ENCODE results near the gene FRMPD1.
A peak's percentile ranks its signal among the peaks of the same experiment; 100 is the strongest.
"Not testable (repeated sequence)": the region's sequence is repeated elsewhere in the genome, so short reads cannot be mapped to it uniquely, and the experiment has no call there.

FRMPD1 gene

GRCh38 chr9:37752112-37752511 lies 101.4 kb downstream of the FRMPD1 start:
- H3K36me3 ChIP-seq (ENCODE audit: insufficient read depth, low read length); H3K27me3 ChIP-seq (ENCODE audit: insufficient read depth, low read length); H3K4me3 ChIP-seq (ENCODE audit: low read depth, low read length); H3K27ac ChIP-seq (ENCODE audit: low read depth, low read length); H3K4me1 ChIP-seq (ENCODE audit: control insufficient read depth, insufficient read depth, low read length, unreplicated experiment); H2AFZ ChIP-seq (ENCODE audit: low read length, unreplicated experiment): not testable (repeated sequence)
- H3K79me2 ChIP-seq (ENCODE audit: control insufficient read depth, insufficient read depth, low read length, unreplicated experiment) = peaks cover 19% of the 10 kb centered on the region

- Histone ChIP-seq H3K4me1 (ENCODE audit: control insufficient read depth, insufficient read depth, low read length, unreplicated experiment) (peaks cover 7% of the 10 kb centered on the region), H3K4me3 (ENCODE audit: low read depth, low read length) (peak overlapping the region; percentile 99), H3K27ac (ENCODE audit: low read depth, low read length) (no peak overlapping the region), H2AFZ (ENCODE audit: low read length, unreplicated experiment) (peak overlapping the region; percentile 98), H3K36me3 (ENCODE audit: insufficient read depth, low read length) (no peaks in the 10 kb centered on the region), H3K27me3 (ENCODE audit: insufficient read depth, low read length) (no peaks in the 10 kb centered on the region), H3K79me2 (ENCODE audit: control insufficient read depth, insufficient read depth, low read length, unreplicated experiment) (peaks cover 19% of the 10 kb centered on the region)
Measured at GRCh38 chr9:37752642-37753488, 102.1 kb downstream of the FRMPD1 start.

- H2AFZ ChIP-seq (ENCODE audit: low read length, unreplicated experiment) = peak within 1 kb of the TSS; percentile 98
- peaks cover 19% of the 10 kb centered on the region for H3K79me2 ChIP-seq (ENCODE audit: control insufficient read depth, insufficient read depth, low read length, unreplicated experiment)
- peak within 1 kb of the TSS; percentile 38; the same call in 1 of the 2 replicates for H3K27ac ChIP-seq (ENCODE audit: low read depth, low read length)
- H3K4me1 ChIP-seq (ENCODE audit: control insufficient read depth, insufficient read depth, low read length, unreplicated experiment) = peaks cover 7% of the 10 kb centered on the region
- H3K27me3 ChIP-seq (ENCODE audit: insufficient read depth, low read length) = no peaks in the 10 kb centered on the region
- peak within 1 kb of the TSS; percentile 99 for H3K4me3 ChIP-seq (ENCODE audit: low read depth, low read length)
- H3K36me3 ChIP-seq (ENCODE audit: insufficient read depth, low read length) = no peaks in the 10 kb centered on the region
Measured at GRCh38 chr9:37753489-37754190, 102.9 kb downstream of the FRMPD1 start, which contains the start of gene TRMT10B. Gene TRMT10B (plus strand): TSS chr9:37753805. CDS start chr9:37761932, 8,127 bp downstream.

- H3K36me3 ChIP-seq (ENCODE audit: insufficient read depth, low read length) = no peaks in the 10 kb centered on the region
- peaks cover 19% of the 10 kb centered on the region for H3K79me2 ChIP-seq (ENCODE audit: control insufficient read depth, insufficient read depth, low read length, unreplicated experiment)
- H2AFZ ChIP-seq (ENCODE audit: low read length, unreplicated experiment) = no peak overlapping the region
- no peak overlapping the region for H3K27ac ChIP-seq (ENCODE audit: low read depth, low read length)
- no peak overlapping the region for H3K4me3 ChIP-seq (ENCODE audit: low read depth, low read length)
- H3K4me1 ChIP-seq (ENCODE audit: control insufficient read depth, insufficient read depth, low read length, unreplicated experiment) = peaks cover 30% of the 10 kb centered on the region
- H3K27me3 ChIP-seq (ENCODE audit: insufficient read depth, low read length) = no peaks in the 10 kb centered on the region
Measured at GRCh38 chr9:37758747-37759146, 108.0 kb downstream of the FRMPD1 start.

- Histone ChIP-seq H3K4me3 (ENCODE audit: low read depth, low read length) (peak overlapping the region; percentile 25; the same call in 1 of the 2 replicates), H3K27ac (ENCODE audit: low read depth, low read length) (peak overlapping the region; percentile 86), H3K36me3 (ENCODE audit: insufficient read depth, low read length) (peaks cover 2% of the 10 kb centered on the region; the same call in 1 of the 2 replicates), H3K79me2 (ENCODE audit: control insufficient read depth, insufficient read depth, low read length, unreplicated experiment) (peaks cover 4% of the 10 kb centered on the region), H3K4me1 (ENCODE audit: control insufficient read depth, insufficient read depth, low read length, unreplicated experiment) (peaks cover 23% of the 10 kb centered on the region), H3K27me3 (ENCODE audit: insufficient read depth, low read length) (no peaks in the 10 kb centered on the region), H2AFZ (ENCODE audit: low read length, unreplicated experiment) (no peak overlapping the region)
Measured at GRCh38 chr9:37760416-37761161, 109.8 kb downstream of the FRMPD1 start.

- Histone ChIP-seq H3K36me3 (ENCODE audit: insufficient read depth, low read length) (peaks cover 2% of the 10 kb centered on the region; the same call in 1 of the 2 replicates), H3K27ac (ENCODE audit: low read depth, low read length) (peak overlapping the region; percentile 86), H3K4me3 (ENCODE audit: low read depth, low read length) (peak overlapping the region; percentile 25; the same call in 1 of the 2 replicates), H2AFZ (ENCODE audit: low read length, unreplicated experiment) (no peak overlapping the region), H3K4me1 (ENCODE audit: control insufficient read depth, insufficient read depth, low read length, unreplicated experiment) (peaks cover 23% of the 10 kb centered on the region), H3K27me3 (ENCODE audit: insufficient read depth, low read length) (no peaks in the 10 kb centered on the region), H3K79me2 (ENCODE audit: control insufficient read depth, insufficient read depth, low read length, unreplicated experiment) (no peaks in the 10 kb centered on the region)
Measured at GRCh38 chr9:37761511-37761910, 110.8 kb downstream of the FRMPD1 start.

GRCh38 chr9:37765263-37765662 lies 114.5 kb downstream of the FRMPD1 start:
- not testable (repeated sequence) for H3K79me2 ChIP-seq (ENCODE audit: control insufficient read depth, insufficient read depth, low read length, unreplicated experiment); H2AFZ ChIP-seq (ENCODE audit: low read length, unreplicated experiment); H3K36me3 ChIP-seq (ENCODE audit: insufficient read depth, low read length); H3K27me3 ChIP-seq (ENCODE audit: insufficient read depth, low read length); H3K27ac ChIP-seq (ENCODE audit: low read depth, low read length); H3K4me3 ChIP-seq (ENCODE audit: low read depth, low read length)
- peaks cover 19% of the 10 kb centered on the region for H3K4me1 ChIP-seq (ENCODE audit: control insufficient read depth, insufficient read depth, low read length, unreplicated experiment)

- Histone ChIP-seq H3K36me3 (ENCODE audit: insufficient read depth, low read length) (peaks cover 6% of the 10 kb centered on the region; the same call in 1 of the 2 replicates), H3K4me1 (ENCODE audit: control insufficient read depth, insufficient read depth, low read length, unreplicated experiment) (peaks cover 5% of the 10 kb centered on the region)
Measured at GRCh38 chr9:37769306-37769705, 118.6 kb downstream of the FRMPD1 start.

GRCh38 chr9:37769995-37770394 lies 119.2 kb downstream of the FRMPD1 start:
- Histone ChIP-seq H3K79me2 (ENCODE audit: control insufficient read depth, insufficient read depth, low read length, unreplicated experiment) (no peaks in the 10 kb centered on the region), H3K4me3 (ENCODE audit: low read depth, low read length) (no peak overlapping the region), H2AFZ (ENCODE audit: low read length, unreplicated experiment) (no peak overlapping the region), H3K36me3 (ENCODE audit: insufficient read depth, low read length) (0 out of 2 replicates have a peak, but pooled peaks cover 4% of the 10 kb centered on the region), H3K27ac (ENCODE audit: low read depth, low read length) (no peak overlapping the region), H3K27me3 (ENCODE audit: insufficient read depth, low read length) (no peaks in the 10 kb centered on the region), H3K4me1 (ENCODE audit: control insufficient read depth, insufficient read depth, low read length, unreplicated experiment) (peaks cover 12% of the 10 kb centered on the region)

More at GRCh38 chr9:37769306-37769705, 118.6 kb downstream of the FRMPD1 start:
- no peak overlapping the region for H3K27ac ChIP-seq (ENCODE audit: low read depth, low read length)
- no peak overlapping the region for H2AFZ ChIP-seq (ENCODE audit: low read length, unreplicated experiment)
- no peak overlapping the region for H3K4me3 ChIP-seq (ENCODE audit: low read depth, low read length)
- no peaks in the 10 kb centered on the region for H3K27me3 ChIP-seq (ENCODE audit: insufficient read depth, low read length)
- H3K79me2 ChIP-seq (ENCODE audit: control insufficient read depth, insufficient read depth, low read length, unreplicated experiment) = no peaks in the 10 kb centered on the region

- 0 out of 2 replicates have a peak, but pooled peaks cover 7% of the 10 kb centered on the region for H3K36me3 ChIP-seq (ENCODE audit: insufficient read depth, low read length)
- H3K4me1 ChIP-seq (ENCODE audit: control insufficient read depth, insufficient read depth, low read length, unreplicated experiment) = peaks cover 27% of the 10 kb centered on the region
- H3K27me3 ChIP-seq (ENCODE audit: insufficient read depth, low read length) = no peaks in the 10 kb centered on the region
- no peaks in the 10 kb centered on the region for H3K79me2 ChIP-seq (ENCODE audit: control insufficient read depth, insufficient read depth, low read length, unreplicated experiment)
- peak overlapping the region; percentile 20; the same call in 1 of the 2 replicates for H3K27ac ChIP-seq (ENCODE audit: low read depth, low read length)
- H2AFZ ChIP-seq (ENCODE audit: low read length, unreplicated experiment) = no peak overlapping the region
- H3K4me3 ChIP-seq (ENCODE audit: low read depth, low read length) = no peak overlapping the region
Measured at GRCh38 chr9:37775216-37775919, 124.6 kb downstream of the FRMPD1 start.

Measured in ACC112 (cell line).